ENCODE measurements around the gene LRRC40.

The LRRC40 gene

GRCh38 chr1:70117046-70117445 is 88.3 kb downstream of the LRRC40 start:
- no peak for TF ChIP-seq CTCF (IDR thresholded peaks at IDR 0.05; ENCODE audit: insufficient read depth, low read length, missing control alignments)
- H3K4me3 ChIP-seq (ENCODE audit: low read depth, low read length) = no peak overlapping the region
- DNase-seq (ENCODE audit: low read depth, low spot score) = no peak
- CTCF ChIA-PET = interaction anchor here (2.2 to 2.3 kb wide), 2 partner anchors 10 to 15 kb away, joined by 4 to 20 read pairs; no protein-coding TSS in a partner anchor
- POLR2A ChIA-PET = no interaction called here

GRCh38 chr1:70115315-70115714 is 90.1 kb downstream of the LRRC40 start:
- TF ChIP-seq CTCF (IDR thresholded peaks at IDR 0.05; ENCODE audit: insufficient read depth, low read length, missing control alignments) = no peak
- no peak overlapping the region for H3K4me3 ChIP-seq (ENCODE audit: low read depth, low read length)
- DNase-seq (ENCODE audit: low read depth, low spot score) = no peak
- CTCF ChIA-PET = interaction anchor here (2.3 kb wide), 1 partner anchor 17 kb away, joined by 20 read pairs; no protein-coding TSS in a partner anchor
- POLR2A ChIA-PET = no interaction called here

GRCh38 chr1:70112838-70113237 is 92.5 kb downstream of the LRRC40 start:
- DNase-seq (ENCODE audit: low read depth, low spot score) = no peak
- TF ChIP-seq CTCF (IDR thresholded peaks at IDR 0.05; ENCODE audit: insufficient read depth, low read length, missing control alignments) = no peak
- H3K4me3 ChIP-seq (ENCODE audit: low read depth, low read length) = no peak overlapping the region
- POLR2A ChIA-PET = no interaction called here
- CTCF ChIA-PET = no interaction called here

GRCh38 chr1:70109241-70109640 is 96.1 kb downstream of the LRRC40 start:
- H3K4me3 ChIP-seq (ENCODE audit: low read depth, low read length) = no peak overlapping the region
- TF ChIP-seq CTCF (IDR thresholded peaks at IDR 0.05; ENCODE audit: insufficient read depth, low read length, missing control alignments) = no peak
- ChIA-PET CTCF (interaction anchor here (2.3 kb wide), 1 partner anchor 24 kb away, joined by 9 read pairs; no protein-coding TSS in a partner anchor), POLR2A (no interaction called here)
- no peak for DNase-seq (ENCODE audit: low read depth, low spot score)

GRCh38 chr1:70103770-70104169 is 101.6 kb downstream of the LRRC40 start:
- no peak for TF ChIP-seq CTCF (IDR thresholded peaks at IDR 0.05; ENCODE audit: insufficient read depth, low read length, missing control alignments)
- ChIA-PET CTCF (interaction anchor here (1.7 kb wide), 1 partner anchor 29 kb away, joined by 8 read pairs; no protein-coding TSS in a partner anchor), POLR2A (no interaction called here)
- no peak for DNase-seq (ENCODE audit: low read depth, low spot score)
- no peak overlapping the region for H3K4me3 ChIP-seq (ENCODE audit: low read depth, low read length)

GRCh38 chr1:70101774-70102173 is 103.6 kb downstream of the LRRC40 start:
- DNase-seq (ENCODE audit: low read depth, low spot score) = no peak
- CTCF ChIA-PET = no interaction called here
- POLR2A ChIA-PET = no interaction called here

More at GRCh38 chr1:70101774-70102173, 103.6 kb downstream of the LRRC40 start:
- TF ChIP-seq CTCF (IDR thresholded peaks at IDR 0.05; ENCODE audit: insufficient read depth, low read length, missing control alignments) = no peak
- no peak overlapping the region for H3K4me3 ChIP-seq (ENCODE audit: low read depth, low read length)
